ENCODE data around the gene TM9SF2. TPM values are rescaled to one million over a fixed set of nuclear protein-coding genes. Genes with fewer than 3 reads are reported as not detected.

The TM9SF2 gene
- total RNA-seq, 1 experiment from 2014 or later: 84.0 TPM

- TF ChIP-seq ERG (CRISPR knock-in tag; IDR thresholded peaks at IDR 0.05) (no peak), ZNF317 (CRISPR knock-in tag; IDR thresholded peaks at IDR 0.05; ENCODE audit: borderline replicate concordance, low read depth) (no peak)
Measured at GRCh38 chr13:99463646-99464397, 37.5 kb upstream of the TM9SF2 start (continued).

- ChIA-PET CTCF (no interaction called here), POLR2A (no interaction called here)
- no peak for ATAC-seq
- Mint-ChIP-seq H3K27me3 (ENCODE audit: low read depth) (no peaks in the 10 kb centered on the region; the same call in none of the 2 replicates), H3K4me3 (no peak overlapping the region), H3K36me3 (no peaks in the 10 kb centered on the region), H3K27ac (no peak overlapping the region), H3K9me3 (no peaks in the 10 kb centered on the region), H3K4me1 (peaks cover 7% of the 10 kb centered on the region)
- no peak for DNase-seq (ENCODE audit: low spot score)
- TF ChIP-seq EMX1 (CRISPR knock-in tag; IDR thresholded peaks at IDR 0.05) (no peak), AR (CRISPR knock-in tag; IDR thresholded peaks at IDR 0.05) (no peak), USF2 (CRISPR knock-in tag; IDR thresholded peaks at IDR 0.05) (no peak), NR1H2 (CRISPR knock-in tag; IDR thresholded peaks at IDR 0.05) (no peak), ZNF512 (CRISPR knock-in tag; IDR thresholded peaks at IDR 0.05; ENCODE audit: borderline replicate concordance) (no peak), MYBL2 (CRISPR knock-in tag; IDR thresholded peaks at IDR 0.05) (no peak), ZNF263 (CRISPR knock-in tag; IDR thresholded peaks at IDR 0.05; ENCODE audit: low read depth) (no peak), NFATC4 (CRISPR knock-in tag; IDR thresholded peaks at IDR 0.05) (no peak), ZBTB21 (CRISPR knock-in tag; IDR thresholded peaks at IDR 0.05; ENCODE audit: borderline replicate concordance) (no peak), ATF2 (CRISPR knock-in tag; IDR thresholded peaks at IDR 0.05; ENCODE audit: borderline replicate concordance, low read depth) (no peak), JAZF1 (CRISPR knock-in tag; IDR thresholded peaks at IDR 0.05) (no peak), CDX4 (CRISPR knock-in tag; IDR thresholded peaks at IDR 0.05; ENCODE audit: borderline replicate concordance) (no peak), FOXK1 (CRISPR knock-in tag; IDR thresholded peaks at IDR 0.05) (no peak), CBFB (CRISPR knock-in tag; IDR thresholded peaks at IDR 0.05; ENCODE audit: low read depth) (no peak), CREB1 (CRISPR knock-in tag; IDR thresholded peaks at IDR 0.05) (no peak), ZNF416 (CRISPR knock-in tag; IDR thresholded peaks at IDR 0.05) (no peak), ESRRA (CRISPR knock-in tag; IDR thresholded peaks at IDR 0.05; ENCODE audit: borderline replicate concordance) (no peak), FOXP4 (CRISPR knock-in tag; IDR thresholded peaks at IDR 0.05) (no peak), USF1 (CRISPR knock-in tag; IDR thresholded peaks at IDR 0.05) (no peak)
Measured at GRCh38 chr13:99464441-99464949, 36.8 kb upstream of the TM9SF2 start.

Measured in WTC11 (cell line).